Stimulated activated CD8-positive, alpha-beta memory T cell treated with anti-CD3 and anti-CD28 coated beads, Interleukin-12 subunit alpha, Interleukin-12 subunit beta, amount 100 ng/mL, for 1 hour (primary cell): Measurements from ENCODE around the gene RNF167.

Source experiments
- DNase-seq: peaks from one replicate; pipeline ENCODE4 v3.0.0-alpha.2; 2020; ENCODE audit warnings: low read depth

The RNF167 gene

DNA sequence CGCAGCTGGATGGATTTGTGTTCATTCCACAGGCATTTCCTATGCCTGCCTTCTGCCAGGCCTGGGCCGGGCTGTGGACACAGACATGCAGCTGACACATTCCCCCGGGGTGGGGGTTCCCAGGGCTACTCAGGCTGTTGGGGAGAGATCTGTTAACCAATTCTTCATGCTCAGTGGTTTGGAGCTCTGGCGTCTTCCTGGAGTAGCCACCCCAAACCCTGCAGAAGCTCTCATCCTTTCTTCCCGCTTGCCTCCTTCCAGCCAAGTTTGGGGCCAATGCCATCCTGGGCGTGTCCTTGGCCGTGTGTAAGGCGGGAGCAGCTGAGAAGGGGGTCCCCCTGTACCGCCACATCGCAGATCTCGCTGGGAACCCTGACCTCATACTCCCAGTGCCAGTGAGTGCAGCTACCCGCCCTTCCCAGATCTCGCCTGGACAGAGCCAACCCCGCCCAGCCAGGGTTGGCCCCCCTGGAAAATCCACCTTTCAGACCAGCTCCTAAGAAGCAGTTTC, 13.4 kb downstream of the RNF167 start:
- no peak for DNase-seq

DNA sequence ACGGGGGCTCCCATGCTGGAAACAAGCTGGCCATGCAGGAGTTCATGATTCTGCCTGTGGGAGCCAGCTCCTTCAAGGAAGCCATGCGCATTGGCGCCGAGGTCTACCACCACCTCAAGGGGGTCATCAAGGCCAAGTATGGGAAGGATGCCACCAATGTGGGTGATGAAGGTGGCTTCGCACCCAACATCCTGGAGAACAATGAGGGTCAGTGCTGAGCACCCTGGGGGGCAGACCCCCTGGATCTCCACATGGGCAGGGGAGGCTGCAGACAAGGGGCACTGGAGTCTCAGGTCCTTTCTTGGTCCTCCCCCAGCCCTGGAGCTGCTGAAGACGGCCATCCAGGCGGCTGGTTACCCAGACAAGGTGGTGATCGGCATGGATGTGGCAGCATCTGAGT, 15.0 kb downstream of the RNF167 start:
- no peak for DNase-seq

DNA sequence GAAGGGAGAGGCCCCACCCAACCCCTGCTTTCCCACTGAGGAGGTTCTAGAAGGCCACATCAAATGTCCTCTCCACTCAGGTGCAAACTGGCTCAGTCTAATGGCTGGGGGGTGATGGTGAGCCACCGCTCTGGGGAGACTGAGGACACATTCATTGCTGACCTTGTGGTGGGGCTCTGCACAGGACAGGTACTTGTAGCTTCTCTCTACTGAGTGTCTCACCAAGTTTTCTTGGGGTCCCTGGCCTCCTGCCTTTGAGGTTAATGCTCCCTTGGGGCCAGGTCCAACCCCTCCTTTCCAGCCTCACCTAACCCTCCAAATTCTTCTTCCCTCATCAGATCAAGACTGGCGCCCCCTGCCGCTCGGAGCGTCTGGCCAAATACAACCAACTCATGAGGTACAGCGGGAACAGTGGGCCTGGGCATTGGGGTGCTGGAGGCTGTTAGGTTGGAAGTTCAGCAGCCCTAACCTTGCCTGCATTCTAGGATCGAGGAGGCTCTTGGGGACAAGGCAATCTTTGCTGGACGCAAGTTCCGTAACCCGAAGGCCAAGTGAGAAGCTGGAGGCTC, 16.5 kb downstream of the RNF167 start:
- DNase-seq = no peak

DNA sequence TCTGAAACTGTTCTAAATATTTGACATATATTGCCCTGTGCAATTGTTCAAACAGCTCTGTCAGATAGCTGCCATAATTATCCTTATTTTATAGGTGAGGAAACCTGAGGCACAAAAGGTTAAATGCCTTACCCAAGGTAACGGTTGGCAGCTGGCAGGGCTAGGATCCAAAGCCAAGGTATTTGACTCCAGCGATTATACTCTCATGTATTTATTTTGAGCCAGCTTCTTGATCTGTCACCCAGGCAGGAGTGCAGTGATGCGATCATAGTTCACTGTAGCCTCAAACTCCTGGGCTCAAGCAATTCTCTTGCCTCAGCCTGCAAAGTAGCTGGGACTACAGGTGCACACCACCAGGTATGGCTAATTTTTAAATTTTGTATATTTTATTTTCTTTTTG, 18.0 kb downstream of the RNF167 start:
- no peak for DNase-seq

DNA sequence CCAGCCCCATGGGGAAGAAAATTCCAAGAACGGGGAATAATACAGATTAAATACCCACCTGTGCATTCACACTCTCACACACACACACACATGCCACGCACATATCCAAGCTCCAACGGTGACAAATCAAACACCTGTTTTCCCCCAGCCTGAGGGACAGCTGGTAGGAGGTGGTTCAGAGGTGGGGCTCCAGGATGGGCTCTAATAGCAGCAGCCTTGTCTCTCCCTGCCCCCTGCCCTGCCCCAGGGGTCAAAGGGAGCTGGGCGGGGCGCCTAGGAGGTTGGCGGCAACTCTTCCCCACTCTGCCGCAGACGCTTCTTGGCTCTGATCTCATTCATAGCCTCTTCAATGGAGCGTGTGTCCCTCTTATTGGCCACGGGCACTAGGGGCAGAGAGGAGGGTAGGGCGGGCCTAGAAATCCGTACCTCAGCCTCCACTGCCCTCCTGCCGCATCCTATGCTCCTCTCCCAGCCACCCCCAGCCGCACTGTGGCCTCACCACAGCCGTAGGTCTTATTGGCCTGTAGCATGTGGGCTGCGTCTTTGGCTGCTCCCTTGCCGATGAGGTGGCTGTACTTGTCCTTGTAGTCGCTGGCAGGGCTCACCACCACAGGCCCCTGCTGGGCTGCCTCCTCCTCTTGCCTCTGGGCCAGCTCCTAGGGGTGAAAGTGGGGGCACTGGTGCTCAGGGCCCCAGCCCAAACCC, 19.3 kb downstream of the RNF167 start:
- no peak for DNase-seq

DNA sequence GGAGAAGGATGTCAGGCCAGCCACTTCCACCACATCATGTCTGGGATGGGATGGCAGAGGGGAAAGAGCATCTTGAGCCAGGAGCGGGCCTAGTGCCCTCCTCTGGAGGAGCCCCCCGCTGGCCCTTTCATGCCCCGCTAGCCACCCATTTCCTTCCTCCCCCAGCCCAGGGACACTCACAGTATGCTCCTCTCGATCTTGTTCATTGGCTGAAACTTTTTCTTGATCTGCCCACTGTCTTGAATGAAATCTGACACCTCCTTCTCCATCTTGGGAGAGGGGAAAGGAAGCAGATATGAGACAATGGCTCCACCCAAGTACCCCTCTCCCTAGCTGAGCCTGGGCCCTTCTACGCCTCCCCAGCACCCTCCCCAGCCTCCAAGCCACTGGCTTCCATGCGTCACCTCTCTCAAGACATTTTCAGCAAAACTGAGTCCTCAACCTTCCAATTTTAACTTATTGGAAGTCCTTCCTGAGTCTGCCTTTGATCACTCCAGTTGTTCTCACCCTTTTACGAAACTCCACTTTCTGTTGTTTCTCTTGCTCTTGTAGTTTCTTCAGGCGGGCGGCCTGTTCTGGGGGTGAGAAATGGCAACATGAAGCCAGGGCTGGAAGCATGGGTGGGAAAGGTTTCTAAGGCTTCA, 20.3 kb downstream of the RNF167 start:
- DNase-seq = no peak

DNA sequence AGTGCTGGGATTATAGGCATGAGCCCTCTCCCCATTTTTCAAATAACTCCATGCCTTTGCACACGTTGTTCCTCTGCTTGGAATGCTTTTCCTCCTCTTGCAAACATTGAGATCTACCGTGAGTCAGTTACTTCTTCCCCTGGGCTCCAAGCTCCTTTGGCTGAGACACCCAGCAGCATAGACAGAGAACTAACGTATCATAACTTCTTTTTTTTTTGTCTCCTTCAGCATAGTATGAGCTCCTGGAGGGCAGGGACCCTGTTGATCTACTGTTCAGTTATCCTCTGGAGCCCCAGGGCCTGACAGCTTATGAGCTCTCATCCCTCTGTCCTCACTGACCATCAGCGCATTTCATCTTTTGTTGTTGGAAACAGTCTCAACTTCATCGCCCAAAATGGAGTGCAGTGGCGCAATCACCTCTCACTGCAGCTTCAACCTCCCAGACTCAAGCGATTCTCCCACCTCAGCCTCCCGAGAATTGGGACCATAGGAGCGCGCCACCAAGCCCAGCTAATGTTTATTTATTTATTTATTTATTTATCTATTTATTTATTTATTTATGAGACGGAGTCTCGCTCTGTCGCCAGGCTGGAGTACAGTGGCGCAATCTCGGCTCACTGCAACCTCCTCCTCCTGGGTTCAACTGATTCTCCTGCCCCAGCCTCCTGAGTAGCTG, 25.4 kb downstream of the RNF167 start:
- DNase-seq = no peak

DNA sequence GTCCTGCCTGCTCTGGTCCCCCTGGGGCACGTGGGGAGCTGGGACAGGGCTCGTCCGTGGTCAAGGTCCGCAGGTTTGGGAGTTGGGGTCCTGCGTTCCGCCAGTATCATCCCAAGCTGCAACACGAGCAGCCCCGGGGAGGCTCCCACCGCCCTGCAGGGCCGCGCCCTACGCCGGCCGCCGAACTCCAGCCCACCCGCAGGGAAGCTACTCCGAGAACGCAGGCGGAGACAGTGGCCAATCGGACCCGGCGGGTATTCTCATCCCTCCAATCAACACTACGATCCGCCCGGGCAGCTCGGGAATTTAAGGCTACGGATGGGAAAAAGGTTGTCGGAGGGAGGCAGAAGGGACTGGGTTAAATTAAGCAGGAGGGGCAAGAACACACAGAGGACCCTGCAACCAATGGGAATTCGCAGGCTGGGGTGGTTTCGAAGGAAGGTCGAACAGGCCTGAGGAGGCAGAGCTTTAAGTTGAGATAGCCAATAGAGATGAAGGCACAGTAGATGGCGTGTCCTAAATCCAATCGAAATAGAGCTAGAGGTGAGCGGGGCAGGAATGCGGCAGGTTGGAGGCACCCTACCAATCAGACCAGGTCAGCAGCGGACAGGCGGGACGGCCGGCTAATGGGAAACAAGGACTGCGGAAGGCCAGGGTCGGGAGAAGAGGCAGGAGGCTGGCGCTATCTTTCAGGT, 26.9 kb downstream of the RNF167 start:
- DNase-seq = peak; percentile 90

DNA sequence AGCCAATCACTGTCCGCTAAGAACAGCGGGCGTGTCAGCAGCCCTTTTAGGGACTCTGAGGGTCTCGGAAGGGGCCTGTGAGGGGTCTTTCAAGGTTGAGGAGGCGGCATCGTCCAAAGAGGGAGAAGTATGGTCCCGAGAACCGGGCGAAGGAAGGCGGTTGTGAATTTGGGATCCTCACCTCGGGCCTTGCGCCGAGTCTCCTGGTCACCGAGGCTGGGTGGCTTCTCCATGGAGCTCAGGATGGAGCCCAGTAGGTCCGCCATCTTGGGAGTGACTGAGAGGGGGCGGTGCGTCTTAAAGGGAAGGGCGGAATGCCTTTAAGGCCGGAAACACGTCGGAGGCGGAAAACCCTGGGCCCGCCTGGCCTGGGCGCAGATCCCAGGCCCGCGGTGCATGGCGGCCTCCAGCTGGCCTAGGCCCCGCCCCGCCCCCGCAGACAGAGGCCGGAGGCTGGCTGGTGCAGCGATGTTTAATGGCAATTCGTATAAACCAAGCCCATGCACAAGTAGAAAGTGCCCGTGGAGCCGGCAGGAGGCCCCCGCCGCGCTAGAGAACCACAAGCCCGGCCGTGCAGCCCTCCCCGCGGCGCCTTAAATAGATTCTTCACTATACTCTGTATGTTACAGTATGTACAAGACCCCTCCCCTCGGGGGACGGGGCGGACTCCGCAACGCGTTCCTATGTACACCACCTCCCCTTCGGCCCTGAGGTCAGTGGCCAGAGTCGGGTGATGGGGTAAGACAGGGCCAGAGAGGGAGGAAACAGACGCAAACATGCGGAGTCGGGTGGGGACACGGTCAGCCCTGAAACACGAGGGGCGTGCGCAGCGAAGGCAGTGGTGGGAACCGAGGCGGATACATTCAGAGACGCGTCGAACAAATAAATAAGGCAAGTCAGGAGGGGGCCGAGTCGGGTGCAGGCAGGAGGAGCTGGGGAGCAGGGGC, 27.7 kb downstream of the RNF167 start, which contains the start of gene SPAG7:
Gene SPAG7 (minus strand): TSS at position 279 of the 947 bp plus-strand sequence. CDS start 13 bp downstream, at position 266.
- peak; percentile 85 for DNase-seq

DNA sequence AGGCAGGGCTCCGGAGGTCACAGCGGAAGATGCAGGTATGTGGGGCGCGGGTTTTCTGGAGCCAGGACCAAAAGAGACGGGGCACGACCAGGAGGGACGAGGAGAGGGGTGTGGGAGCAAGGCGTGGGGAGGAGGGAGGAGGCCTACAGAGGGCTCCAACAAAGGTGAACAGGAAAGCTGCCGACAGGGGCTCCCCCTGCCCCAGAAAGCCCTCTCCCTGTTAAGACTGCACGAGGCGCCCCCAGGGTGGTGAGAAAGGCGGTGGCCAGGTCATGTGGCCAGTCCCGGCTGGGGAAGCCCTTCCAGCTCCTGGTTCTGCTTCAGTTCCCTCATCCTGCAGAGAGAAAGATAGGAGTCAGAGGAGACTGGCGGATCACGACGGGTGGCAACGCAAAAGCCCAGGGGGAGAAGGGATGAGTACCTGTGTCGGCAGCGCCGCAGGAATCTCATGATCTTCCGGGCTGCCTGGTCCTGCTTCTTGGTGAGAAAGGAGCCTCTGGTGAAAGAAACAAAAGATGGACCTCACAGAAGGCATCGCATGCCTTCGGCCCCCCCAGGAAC, 28.5 kb downstream of the RNF167 start:
- DNase-seq = no peak

DNA sequence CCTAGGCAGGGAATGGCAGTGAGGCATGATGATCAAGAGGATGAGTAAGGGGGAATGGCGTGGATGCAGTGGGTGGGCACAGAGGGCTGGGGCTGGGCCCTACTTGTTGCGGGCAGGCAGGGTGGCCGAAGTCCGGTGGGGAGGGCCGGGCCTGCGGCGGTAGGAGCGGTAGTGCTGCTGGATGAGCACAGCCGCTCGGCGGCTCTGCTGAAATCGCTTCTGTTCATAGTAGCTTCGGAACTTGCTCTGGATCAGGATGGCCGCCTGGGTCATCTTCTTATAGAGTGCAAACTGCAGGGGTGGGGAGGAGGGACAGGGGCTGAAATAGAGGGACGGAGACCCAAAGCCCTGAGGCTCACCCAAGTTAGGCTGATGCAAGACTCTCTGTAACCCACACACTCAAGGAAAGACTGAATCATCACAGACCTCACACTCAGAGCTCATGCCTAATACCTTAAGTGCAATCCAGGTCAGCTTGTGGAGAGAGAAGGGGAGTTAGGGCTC, 29.0 kb downstream of the RNF167 start:
- no peak for DNase-seq

DNA sequence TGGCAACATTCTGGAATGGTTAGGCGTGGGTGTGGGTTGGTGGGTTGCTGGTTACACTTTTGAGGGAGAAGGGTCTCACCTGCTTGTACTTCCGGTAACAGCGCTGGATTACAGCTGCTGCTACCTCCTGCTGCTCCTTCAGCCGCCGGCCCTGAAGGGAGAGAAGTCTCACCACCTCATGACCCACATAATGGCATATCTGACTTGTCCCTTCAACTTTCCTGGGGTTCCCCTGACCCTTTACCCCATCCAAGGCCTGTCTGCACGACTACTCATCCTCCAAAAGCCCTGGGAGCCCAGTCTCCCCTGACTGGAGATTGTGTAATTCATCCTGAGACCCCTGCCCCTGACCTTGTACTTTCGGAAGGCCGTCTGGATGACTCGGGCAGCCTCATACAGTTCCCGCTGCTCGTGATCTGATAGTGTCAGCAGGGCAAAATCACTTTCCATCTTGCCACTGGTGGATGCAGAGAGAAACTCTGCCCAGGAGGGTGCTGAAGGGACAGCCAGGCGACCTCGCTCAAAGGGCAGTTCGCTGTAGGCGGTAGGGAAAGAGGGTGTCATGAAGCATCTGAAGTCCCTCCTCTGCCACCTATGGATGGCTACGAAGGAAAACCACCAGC, 29.6 kb downstream of the RNF167 start:
- DNase-seq = no peak

DNA sequence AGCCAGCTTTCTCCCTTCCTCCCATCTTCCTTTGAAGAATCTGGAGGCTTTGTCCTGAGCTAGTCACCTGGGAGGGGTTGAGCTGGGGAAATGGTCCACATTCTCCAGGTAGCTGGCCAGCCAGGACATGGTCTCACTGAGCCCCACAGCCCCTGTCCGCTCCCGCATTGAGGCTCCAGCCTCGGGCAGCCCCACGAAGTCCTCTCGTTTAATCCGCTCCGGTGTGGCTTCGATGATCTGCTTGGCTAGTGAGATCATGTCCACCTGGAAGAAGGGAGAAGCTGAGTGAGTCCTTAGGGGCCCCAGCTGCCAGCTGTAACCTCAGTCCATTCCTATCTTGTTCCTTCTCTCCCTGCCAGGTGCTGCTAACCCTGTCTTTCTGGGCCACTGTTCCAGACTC, 30.2 kb downstream of the RNF167 start:
- DNase-seq = no peak

DNA sequence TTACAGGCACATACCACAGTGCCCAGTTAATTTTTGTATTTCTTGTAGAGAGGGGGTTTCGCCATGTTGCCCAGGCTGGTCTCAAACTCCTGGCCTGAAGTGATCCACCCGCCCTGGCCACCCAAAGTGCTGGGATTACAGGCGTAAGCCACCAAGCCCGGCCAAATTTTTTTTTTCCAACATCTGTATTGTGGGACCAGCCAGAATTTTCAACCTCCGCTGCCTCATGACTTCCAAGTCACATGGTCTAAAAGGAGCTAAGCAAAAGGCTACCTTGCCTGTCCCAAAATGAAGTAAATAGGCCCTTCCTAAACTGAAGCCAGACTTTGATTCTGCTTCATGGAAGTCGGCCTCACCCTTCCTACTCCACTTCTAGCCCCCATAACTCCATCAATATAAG, 31.8 kb downstream of the RNF167 start:
- no peak for DNase-seq

DNA sequence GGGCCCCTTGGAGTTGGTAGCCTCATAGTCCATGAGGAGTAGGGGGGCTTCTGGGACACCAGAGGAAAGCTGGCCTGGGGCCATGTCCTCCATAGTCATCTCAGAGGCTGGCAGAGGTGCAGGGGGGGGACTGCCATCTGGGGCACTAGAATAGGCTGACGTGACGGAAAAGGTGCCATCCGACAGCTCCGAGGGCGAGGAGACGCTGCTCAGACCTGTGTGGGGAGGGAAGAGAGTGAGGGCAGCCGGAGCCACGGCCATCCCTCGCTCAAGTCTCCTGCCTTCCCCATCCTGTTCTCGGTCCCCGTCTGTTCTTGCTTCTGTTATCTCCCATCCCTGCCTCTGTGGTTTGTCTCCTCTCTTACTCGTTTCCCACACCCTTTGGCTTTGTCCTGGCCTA, 32.3 kb downstream of the RNF167 start:
- DNase-seq = no peak

DNA sequence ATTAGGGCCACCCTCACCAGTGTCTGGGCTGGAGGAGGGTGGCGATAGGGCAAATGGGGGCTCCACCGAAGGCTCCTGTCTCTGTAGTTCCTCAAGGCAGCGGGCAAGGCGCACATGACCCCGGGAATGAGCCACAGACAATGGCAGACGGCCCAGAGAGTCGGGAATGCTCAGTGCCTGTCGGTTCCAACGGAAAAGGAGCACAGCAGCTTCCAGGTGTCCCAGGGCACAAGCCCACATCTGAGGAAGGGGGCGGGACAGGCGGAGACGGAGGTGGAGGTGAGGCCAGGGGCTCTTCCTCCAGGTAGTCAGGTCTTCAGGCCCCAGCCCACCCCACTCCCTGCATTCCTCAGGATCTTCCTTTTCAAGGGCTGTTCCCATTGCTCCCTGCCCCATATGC, 32.7 kb downstream of the RNF167 start:
- no peak for DNase-seq

DNA sequence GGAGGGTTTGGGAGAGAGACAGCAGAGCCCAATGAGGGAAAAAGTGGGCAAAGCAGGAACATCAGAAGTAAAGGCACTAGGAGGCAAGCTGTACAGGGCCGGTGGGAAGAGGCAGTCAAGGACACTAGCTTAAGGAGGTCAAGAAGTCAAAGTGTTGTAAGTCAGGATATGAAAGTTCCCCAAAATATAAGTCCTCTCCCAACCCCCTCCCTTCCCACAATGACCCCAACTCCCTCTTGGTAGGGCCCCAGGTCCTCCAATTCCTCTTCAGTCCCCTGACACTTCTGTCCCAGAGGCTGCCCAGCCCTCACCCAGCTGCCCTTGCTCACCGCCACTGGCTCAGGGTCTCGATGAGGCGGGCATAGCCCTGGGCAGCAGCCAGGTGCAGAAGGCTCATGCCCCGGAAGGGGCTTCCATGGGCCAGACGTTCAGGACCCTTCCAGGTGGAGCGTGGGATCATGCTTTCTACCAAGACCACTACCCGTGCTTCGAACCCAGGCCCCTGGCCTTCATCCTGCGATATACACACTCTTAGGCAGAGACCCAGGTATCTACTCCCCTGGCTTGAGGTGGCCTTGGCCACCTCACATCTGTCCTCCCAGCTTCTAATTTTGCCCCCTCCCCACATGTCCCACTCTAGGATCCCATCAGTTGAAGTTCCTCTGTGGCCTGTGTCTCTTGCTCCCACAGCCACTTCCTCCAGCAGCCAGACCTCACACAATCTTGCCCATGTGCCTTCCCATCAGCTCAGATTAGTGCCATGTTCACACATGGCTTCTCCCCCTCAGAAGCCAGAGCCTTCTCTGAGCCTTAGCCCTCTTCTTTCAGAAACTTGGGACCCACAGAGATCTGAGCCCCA, 33.4 kb downstream of the RNF167 start:
- no peak for DNase-seq

DNA sequence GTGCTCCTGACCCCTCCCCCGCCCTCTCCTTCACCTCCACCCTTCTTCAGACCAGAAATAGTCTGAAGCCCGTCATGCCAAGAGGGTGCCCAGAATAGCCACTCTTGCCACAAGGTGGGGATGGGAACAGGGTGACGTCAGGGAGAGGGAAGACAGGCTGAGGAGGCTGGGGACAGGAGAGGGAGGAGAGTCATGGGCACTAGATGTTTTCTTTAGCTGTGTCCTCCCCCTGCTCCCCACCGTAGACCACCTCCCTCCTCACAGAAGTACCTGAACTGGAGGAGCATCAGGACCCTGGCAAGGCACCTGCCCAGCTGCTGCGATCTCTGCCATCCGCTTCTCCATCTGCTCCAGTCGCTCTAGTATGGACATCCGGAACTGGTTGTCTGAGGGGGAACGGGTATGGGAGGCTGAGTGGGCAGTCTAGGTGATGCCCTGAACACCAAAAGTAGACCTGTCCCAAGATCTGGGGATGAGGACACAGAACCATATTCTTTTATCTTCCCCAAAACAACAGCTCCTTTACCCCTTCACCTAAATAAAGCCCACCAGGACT, 34.1 kb downstream of the RNF167 start:
- no peak for DNase-seq

DNA sequence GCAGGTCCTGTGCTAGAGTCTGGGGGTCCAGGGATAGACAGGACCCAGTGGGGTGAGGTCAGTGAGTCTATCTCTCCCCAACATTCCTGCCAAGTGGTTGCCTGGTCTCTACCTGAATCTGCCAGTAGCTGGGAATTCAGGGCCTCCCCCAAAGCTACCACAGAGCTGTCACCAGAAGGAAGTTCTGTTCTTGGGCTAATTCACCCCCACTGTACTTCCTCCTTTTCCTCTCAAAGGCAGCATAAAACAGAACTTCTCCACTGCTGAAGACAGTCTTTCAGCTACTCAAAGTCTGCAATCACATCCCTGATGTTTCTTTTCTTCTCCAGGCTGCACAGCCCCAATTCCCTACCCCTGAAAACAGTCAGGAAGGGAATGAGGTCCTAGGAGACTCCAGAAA, 38.7 kb downstream of the RNF167 start:
- no peak for DNase-seq
